GM04503 (cell line): ENCODE results near the gene AUTS2.

Experiments used
- DNase-seq: peaks from one replicate; pipeline ENCODE4 v3.0.0-alpha.2; 2012; ENCODE audit warnings: low read depth

Gene AUTS2

GRCh38 chr7:69941077-69941651 is 342.9 kb downstream of the AUTS2 start:
- no peak for DNase-seq

DNA sequence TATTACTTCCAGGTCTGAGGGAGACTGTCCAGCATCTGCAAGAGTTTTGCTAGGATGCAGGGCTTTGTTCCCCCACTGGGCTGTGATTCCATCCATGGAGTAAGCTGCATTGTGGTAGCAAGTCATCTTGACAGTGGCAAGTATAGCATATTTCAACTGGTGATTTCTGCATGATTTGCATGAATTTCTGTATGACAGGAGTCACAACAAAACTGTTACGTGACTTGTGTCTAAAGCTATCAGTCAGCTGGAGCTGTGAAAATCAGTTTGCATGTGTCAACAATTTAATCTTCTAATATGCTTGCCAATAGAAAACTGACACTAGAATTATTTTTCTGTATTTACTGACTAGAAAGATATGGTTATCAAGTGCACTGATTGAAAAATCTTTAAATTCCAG is 344.3 kb downstream of the AUTS2 start:
- no peak for DNase-seq

DNA sequence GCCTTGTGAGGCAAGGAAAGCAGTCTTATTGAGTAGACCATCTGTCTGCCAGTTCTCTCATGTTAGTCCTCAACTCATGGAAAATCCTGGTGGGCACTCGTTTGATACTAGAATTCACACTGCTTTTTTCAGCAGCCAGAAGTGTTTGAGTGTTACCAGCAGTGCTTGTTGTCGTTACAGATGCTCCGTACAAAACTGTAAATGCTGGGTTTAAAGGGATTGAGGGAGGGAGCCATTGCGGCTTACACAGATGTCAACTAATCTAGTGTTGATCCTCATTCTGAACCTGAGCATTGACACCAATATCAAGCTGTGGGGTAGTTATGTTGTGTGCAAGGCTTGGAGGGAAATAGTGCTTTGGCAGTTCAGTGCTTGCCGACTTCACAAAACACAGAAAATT is 348.6 kb downstream of the AUTS2 start:
- DNase-seq: no peak

DNA sequence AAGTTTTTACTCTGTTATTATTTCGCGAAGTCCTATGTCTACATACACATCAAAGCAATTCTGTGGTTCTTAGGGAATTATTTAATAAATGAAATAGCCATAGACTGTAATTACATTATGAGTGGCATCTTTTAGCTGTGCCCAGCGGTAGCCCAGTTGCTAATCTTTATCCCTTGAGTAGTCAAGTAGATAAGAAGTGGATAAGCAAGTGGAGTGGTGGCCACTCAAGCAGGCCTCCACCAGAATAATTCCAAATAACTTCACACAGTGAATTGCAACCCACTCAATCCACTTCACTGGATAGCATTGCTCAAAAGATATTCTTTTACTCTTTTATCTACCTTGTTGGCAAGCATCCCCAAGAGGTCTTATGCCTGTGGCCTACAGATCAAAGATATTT is 349.7 kb downstream of the AUTS2 start:
- DNase-seq: no peak

GRCh38 chr7:69949122-69949521 is 350.8 kb downstream of the AUTS2 start:
- DNase-seq: no peak

- no peak for DNase-seq
Observed at GRCh38 chr7:69951458-69951857, 353.2 kb downstream of the AUTS2 start.

- DNase-seq: no peak
Observed at GRCh38 chr7:69953136-69954067, 355.1 kb downstream of the AUTS2 start.

GRCh38 chr7:69956541-69956940 is 358.3 kb downstream of the AUTS2 start:
- no peak for DNase-seq

- no peak for DNase-seq
Observed at GRCh38 chr7:69957661-69958060, 359.4 kb downstream of the AUTS2 start.

- no peak for DNase-seq
Observed at GRCh38 chr7:69959789-69960499, 361.7 kb downstream of the AUTS2 start.

- no peak for DNase-seq
Observed at GRCh38 chr7:69961436-69961835, 363.2 kb downstream of the AUTS2 start.

DNA sequence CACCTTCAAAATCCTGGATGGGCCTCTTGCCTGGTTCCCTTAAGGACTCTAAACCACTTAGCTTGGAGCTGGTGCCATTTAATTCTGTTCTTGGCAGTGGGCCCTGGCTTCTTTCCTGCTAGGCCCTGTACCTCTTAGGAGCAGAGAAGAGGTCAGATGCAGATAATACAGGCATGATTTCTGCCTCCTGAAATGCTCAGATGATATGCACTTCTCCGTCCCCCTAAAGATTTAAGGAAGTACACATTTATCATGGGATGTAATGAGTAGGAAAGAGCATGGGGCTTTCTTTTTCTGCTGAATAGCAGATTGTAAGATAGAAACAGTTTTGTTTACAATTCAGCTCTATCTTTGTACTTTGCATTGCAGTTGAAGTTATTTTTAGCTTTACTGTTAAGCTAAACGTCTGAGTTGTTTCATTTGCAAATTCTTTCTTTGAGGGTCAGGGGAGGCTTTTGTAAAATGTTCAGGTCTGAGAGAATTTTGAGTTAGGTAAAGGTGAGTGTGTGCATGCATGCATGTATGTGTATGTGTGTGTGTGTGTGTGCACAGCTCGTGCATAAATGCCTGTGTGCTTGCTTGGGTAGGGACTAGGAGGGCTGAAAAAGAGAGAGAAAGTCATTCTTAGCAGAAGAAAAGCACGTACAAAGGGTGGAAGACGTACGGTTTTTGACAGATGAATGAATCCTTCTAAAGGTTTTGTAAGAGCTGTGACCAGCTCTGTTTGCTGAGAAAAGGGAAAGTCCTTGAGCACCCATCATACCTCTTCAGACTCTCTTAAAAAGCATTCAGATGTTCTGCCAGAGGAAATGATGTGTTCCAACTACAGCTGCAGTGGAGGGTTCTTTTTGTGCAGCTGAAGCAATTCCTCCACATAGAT is 364.2 kb downstream of the AUTS2 start:
- DNase-seq: no peak

- no peak for DNase-seq
Observed at GRCh38 chr7:69963393-69963792, 365.1 kb downstream of the AUTS2 start.

GRCh38 chr7:69966766-69967591 is 368.7 kb downstream of the AUTS2 start:
- no peak for DNase-seq

DNA sequence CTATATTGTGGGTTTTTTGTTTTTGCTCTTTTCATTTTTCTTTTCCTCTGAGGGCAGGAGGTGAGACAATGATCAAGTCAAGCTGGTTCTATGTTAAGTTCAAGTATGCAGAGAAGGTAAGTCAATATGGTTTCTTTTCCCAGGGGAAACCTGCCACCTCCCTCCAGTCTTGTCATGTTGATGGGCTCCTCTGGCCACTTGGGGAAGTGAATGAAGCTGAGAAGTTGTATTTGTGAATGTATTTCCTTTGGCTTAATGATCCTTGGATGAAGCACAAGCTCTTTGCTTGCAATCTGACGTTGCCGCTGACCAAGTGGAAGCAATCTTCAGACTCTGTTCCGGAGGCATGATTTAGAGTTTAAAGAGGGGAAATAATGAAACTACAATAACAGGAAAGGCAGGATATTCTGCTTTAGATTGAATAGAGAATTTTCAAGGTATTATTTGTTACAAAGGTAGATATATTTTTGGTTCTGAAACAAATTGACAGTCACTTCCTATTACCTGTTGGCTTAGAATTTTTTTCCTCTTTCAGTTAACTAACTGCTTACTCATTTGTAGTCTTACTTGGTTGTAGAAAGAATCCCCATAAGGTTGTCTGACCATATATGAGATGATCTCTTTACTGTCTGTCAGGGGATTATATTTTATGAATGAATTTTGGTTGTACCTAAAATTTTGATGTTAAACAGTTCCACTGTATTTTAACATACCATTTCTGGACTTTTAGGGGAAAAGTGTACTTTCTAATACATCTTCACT is 369.6 kb downstream of the AUTS2 start:
- no peak for DNase-seq

DNA sequence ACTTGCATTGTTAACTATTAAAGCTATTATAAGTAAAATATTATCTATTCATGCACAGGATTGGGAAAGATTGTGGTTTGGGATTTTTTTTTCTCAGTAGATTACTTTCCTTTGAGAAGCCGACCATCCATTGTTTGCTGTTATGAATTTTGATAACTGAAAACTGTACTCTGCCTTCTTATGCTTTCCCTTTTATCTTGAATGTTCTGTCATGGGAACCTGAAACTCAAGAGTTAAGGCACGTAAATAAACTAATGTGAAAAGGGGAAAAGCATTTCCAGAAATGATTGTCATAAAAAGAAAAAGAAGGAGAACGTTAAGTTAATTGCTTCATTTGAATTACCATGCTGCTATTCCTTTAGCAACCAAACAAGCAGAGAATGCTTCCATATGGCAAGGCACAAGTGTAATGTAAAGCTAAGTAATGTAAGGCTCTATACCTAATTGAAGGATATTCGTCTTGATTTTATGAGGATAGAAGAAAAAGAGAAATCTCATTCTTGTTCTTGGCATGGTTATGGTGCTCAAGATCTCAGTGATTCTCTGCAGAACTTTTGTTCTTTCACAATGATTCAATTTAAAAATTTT is 370.8 kb downstream of the AUTS2 start:
- no peak for DNase-seq

GRCh38 chr7:69981646-69982045 is 383.4 kb downstream of the AUTS2 start:
- no peak for DNase-seq

DNA sequence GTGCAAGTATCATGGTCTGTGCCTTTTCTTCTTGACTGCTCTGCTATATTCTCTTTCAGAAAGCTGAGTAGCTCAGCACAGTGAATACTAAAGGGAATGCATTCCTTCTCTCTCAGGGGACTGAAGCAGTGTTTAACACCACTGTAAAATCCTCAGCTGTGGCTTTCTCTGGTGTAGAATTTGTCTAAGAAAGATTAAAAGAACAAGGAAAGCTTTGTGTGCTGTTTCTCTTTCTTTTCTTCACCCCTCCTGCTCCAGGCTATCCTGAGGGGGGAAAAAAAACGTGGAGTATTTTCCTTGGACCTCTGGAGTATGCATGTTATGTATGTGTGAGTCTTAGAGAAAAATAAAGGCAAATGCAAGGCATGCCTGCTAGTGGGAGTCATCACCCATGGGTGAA is 383.9 kb downstream of the AUTS2 start:
- no peak for DNase-seq

DNA sequence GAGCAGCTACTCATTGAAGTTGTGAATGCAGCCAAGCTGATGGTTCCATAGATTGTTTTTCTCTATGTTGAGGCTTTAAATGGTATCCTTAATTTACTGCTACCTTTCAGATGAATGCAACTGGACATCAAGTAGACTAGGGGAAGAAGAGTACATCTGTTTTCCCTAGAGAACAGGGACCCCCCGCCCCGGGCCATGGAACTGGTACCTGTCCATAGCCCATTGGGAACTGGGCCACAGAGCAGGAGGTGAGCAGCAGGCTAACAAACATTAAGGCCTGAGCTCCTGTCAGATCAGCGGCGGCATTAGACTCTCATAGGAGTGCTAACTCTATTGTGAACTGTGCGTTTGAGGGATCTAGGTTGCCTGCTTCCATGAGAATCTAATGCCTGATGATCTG is 391.3 kb downstream of the AUTS2 start:
- DNase-seq: no peak

- DNase-seq: no peak
Observed at GRCh38 chr7:69992938-69993337, 394.7 kb downstream of the AUTS2 start.
